ENCODE measurements around the gene TET2. TPM values are rescaled to one million over a fixed set of nuclear protein-coding genes. Genes with fewer than 3 reads are reported as not detected.

TET2 gene
- total RNA-seq, 4 donors from 2014 or later, result 19.1 to 36.8 (median 30.4) TPM

DNA sequence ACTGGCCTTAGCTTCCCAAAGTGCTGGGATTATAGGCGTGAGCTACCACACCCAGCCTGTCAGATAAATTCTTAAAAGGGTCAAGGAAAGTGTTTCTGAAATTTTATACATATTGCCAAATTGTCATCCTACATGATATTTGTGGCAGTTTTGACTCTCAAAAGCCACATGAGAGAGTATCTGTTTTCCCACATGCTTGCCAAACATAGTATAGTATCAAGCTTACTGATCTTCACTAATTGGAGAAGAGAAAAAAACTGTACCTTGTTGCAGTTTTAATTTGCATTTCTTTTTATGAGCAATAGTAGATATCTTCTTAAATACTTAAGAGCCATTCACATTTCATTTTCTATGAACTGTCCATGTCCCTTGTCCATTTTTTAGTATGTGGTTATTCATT is 83.6 kb downstream of the TET2 start:
- Histone ChIP-seq H3K27me3 (no peaks in the 10 kb centered on the region), H3K4me1 (peaks cover 0 to 6% (median 0%) of the 10 kb centered on the region in 3 donors), H3K4me3 (no peak overlapping the region), H3K27ac (no peak overlapping the region), H3K9me3 (no peaks in the 10 kb centered on the region), H3K36me3 (peaks cover 0 to 17% (median 6%) of the 10 kb centered on the region in 3 donors)
- intact Hi-C loops (cut with DNase I), result no loop called here
- 88 to 100% methylated on average over 1 of the region's 1 CpG for WGBS, 2 donors
- DNase-seq, result no peak
- TF ChIP-seq, protein P1, sequence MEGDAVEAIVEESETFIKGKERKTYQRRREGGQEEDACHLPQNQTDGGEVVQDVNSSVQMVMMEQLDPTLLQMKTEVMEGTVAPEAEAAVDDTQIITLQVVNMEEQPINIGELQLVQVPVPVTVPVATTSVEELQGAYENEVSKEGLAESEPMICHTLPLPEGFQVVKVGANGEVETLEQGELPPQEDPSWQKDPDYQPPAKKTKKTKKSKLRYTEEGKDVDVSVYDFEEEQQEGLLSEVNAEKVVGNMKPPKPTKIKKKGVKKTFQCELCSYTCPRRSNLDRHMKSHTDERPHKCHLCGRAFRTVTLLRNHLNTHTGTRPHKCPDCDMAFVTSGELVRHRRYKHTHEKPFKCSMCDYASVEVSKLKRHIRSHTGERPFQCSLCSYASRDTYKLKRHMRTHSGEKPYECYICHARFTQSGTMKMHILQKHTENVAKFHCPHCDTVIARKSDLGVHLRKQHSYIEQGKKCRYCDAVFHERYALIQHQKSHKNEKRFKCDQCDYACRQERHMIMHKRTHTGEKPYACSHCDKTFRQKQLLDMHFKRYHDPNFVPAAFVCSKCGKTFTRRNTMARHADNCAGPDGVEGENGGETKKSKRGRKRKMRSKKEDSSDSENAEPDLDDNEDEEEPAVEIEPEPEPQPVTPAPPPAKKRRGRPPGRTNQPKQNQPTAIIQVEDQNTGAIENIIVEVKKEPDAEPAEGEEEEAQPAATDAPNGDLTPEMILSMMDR (IDR thresholded peaks at IDR 0.05), result no peak
- no peak for TF ChIP-seq POLR2A (IDR thresholded peaks at IDR 0.05)

DNA sequence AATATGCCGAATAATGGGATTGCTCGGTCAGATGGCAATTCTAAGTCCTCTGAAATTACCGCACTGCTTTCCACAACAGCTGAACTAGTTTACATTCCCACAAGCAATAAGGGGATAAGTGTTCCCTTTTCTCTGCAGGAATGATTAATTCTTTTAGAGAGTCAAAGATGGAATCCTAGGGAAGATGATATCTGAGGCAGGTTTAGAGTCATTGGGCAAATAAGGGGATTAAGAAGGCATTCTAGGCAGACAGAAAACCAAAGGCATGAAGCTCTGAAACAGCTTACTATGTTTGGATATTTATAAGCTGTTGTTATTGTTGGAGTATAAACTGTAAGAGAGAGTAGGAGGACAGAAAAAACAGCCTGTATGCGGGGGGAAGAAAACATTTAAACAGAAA is 85.7 kb downstream of the TET2 start:
- peaks cover 0 to 10% (median 0%) of the 10 kb centered on the region in 3 donors for H3K4me1 ChIP-seq
- 71 to 84% methylated on average over 4 of the region's 4 CpGs for WGBS, 2 donors
- intact Hi-C loops (cut with DNase I), result no loop called here
- no peaks in the 10 kb centered on the region for H3K9me3 ChIP-seq
- no peaks in the 10 kb centered on the region for H3K27me3 ChIP-seq
- no peak overlapping the region for H3K27ac ChIP-seq
- TF ChIP-seq POLR2A (IDR thresholded peaks at IDR 0.05), result no peak
- TF ChIP-seq, protein P1 (IDR thresholded peaks at IDR 0.05), result no peak
- peaks cover 0 to 35% (median 6%) of the 10 kb centered on the region in 3 donors for H3K36me3 ChIP-seq
- no peak for DNase-seq
- H3K4me3 ChIP-seq, result no peak overlapping the region

DNA sequence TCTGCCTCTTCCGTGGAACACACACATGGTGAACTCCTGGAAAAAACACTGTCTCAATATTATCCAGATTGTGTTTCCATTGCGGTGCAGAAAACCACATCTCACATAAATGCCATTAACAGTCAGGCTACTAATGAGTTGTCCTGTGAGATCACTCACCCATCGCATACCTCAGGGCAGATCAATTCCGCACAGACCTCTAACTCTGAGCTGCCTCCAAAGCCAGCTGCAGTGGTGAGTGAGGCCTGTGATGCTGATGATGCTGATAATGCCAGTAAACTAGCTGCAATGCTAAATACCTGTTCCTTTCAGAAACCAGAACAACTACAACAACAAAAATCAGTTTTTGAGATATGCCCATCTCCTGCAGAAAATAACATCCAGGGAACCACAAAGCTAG is 87.9 kb downstream of the TET2 start:
- Histone ChIP-seq H3K4me3 (no peak overlapping the region), H3K4me1 (peaks cover 0 to 10% (median 0%) of the 10 kb centered on the region in 3 donors), H3K9me3 (no peaks in the 10 kb centered on the region), H3K27ac (no peak overlapping the region), H3K36me3 (peaks cover 0 to 51% (median 6%) of the 10 kb centered on the region in 3 donors), H3K27me3 (no peaks in the 10 kb centered on the region)
- intact Hi-C loops (cut with DNase I), result no loop called here
- TF ChIP-seq POLR2A (IDR thresholded peaks at IDR 0.05), result no peak
- TF ChIP-seq, protein P1 (IDR thresholded peaks at IDR 0.05), result no peak
- no peak for DNase-seq
- 93 to 97% methylated on average over 4 of the region's 4 CpGs for WGBS, 2 donors

DNA sequence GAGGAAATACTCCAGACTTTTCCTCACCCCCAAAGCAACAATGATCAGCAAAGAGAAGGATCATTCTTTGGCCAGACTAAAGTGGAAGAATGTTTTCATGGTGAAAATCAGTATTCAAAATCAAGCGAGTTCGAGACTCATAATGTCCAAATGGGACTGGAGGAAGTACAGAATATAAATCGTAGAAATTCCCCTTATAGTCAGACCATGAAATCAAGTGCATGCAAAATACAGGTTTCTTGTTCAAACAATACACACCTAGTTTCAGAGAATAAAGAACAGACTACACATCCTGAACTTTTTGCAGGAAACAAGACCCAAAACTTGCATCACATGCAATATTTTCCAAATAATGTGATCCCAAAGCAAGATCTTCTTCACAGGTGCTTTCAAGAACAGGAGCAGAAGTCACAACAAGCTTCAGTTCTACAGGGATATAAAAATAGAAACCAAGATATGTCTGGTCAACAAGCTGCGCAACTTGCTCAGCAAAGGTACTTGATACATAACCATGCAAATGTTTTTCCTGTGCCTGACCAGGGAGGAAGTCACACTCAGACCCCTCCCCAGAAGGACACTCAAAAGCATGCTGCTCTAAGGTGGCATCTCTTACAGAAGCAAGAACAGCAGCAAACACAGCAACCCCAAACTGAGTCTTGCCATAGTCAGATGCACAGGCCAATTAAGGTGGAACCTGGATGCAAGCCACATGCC is 89.7 kb downstream of the TET2 start:
- H3K27ac ChIP-seq, result no peak overlapping the region
- H3K36me3 ChIP-seq, result peaks cover 0 to 54% (median 6%) of the 10 kb centered on the region in 3 donors
- intact Hi-C loops (cut with DNase I), result no loop called here
- no peak for DNase-seq
- WGBS, 2 donors, result 77 to 84% methylated on average over 4 of the region's 4 CpGs
- no peaks in the 10 kb centered on the region for H3K27me3 ChIP-seq
- peaks cover 0 to 14% (median 0%) of the 10 kb centered on the region in 3 donors for H3K4me1 ChIP-seq
- H3K4me3 ChIP-seq, result no peak overlapping the region
- TF ChIP-seq, protein P1 (IDR thresholded peaks at IDR 0.05), result no peak
- TF ChIP-seq POLR2A (IDR thresholded peaks at IDR 0.05), result no peak
- no peaks in the 10 kb centered on the region for H3K9me3 ChIP-seq

DNA sequence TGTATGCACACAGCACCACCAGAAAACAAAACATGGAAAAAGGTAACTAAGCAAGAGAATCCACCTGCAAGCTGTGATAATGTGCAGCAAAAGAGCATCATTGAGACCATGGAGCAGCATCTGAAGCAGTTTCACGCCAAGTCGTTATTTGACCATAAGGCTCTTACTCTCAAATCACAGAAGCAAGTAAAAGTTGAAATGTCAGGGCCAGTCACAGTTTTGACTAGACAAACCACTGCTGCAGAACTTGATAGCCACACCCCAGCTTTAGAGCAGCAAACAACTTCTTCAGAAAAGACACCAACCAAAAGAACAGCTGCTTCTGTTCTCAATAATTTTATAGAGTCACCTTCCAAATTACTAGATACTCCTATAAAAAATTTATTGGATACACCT is 90.2 kb downstream of the TET2 start:
- 88 to 96% methylated on average over 2 of the region's 2 CpGs for WGBS, 2 donors

More for the DNA sequence above, 90.2 kb downstream of the TET2 start:
- Histone ChIP-seq H3K4me1 (peaks cover 0 to 16% (median 0%) of the 10 kb centered on the region in 3 donors), H3K4me3 (no peak overlapping the region), H3K27me3 (no peaks in the 10 kb centered on the region), H3K9me3 (no peaks in the 10 kb centered on the region), H3K36me3 (peaks cover 0 to 54% (median 6%) of the 10 kb centered on the region in 3 donors), H3K27ac (no peak overlapping the region)
- intact Hi-C loops (cut with DNase I), result no loop called here
- TF ChIP-seq POLR2A (IDR thresholded peaks at IDR 0.05), result no peak
- TF ChIP-seq, protein P1 (IDR thresholded peaks at IDR 0.05), result no peak
- no peak for DNase-seq
